Smooth muscle cell (in vitro differentiated cells): Measurements from ENCODE around the gene PPP1R13B. TPM values are rescaled to one million over a fixed set of nuclear protein-coding genes. Genes with fewer than 3 reads are reported as not detected.

Experiments
- DNase-seq: peaks from one replicate; lab custom pipeline; 2025; ENCODE audit not compliant: unreplicated experiment; lab: John Stamatoyannopoulos, UW
- H2AFZ ChIP-seq: fragments of 200-600 bp; sonication (generic); 2 replicates; pipeline ENCODE4 v1.6.0; 2016; ENCODE audit warnings: antibody characterized with exemption, low read depth, mild to moderate bottlenecking
- H3F3A ChIP-seq: fragments of 200-600 bp; sonication (generic); 2 replicates; pipeline ENCODE4 v1.6.0; 2017; ENCODE audit warnings: antibody characterized with exemption, low read depth
- H3K27ac ChIP-seq: fragments of 200-600 bp; sonication (generic); 2 replicates; pipeline ENCODE4 v1.5.1; 2016; ENCODE audit warnings: low read depth, mild to moderate bottlenecking
- H3K27me3 ChIP-seq: fragments of 200-600 bp; sonication (generic); 2 replicates; pipeline ENCODE4 v1.6.1; 2016; ENCODE audit warnings: low read depth, mild to moderate bottlenecking
- H3K36me3 ChIP-seq: fragments of 200-600 bp; sonication (generic); 2 replicates; pipeline ENCODE4 v1.5.1; 2016; ENCODE audit warnings: low read depth
- H3K4me1 ChIP-seq: fragments of 200-600 bp; sonication (generic); 2 replicates; pipeline ENCODE4 v1.5.1; 2016; ENCODE audit warnings: low read depth
- H3K4me2 ChIP-seq: fragments of 200-600 bp; sonication (generic); 2 replicates; pipeline ENCODE4 v1.6.0; 2016; ENCODE audit warnings: mild to moderate bottlenecking
- H3K4me3 ChIP-seq: fragments of 200-600 bp; sonication (generic); 2 replicates; pipeline ENCODE4 v1.5.1; 2016; ENCODE audit warnings: mild to moderate bottlenecking
- H3K79me2 ChIP-seq: fragments of 200-600 bp; sonication (generic); 2 replicates; pipeline ENCODE4 v1.6.0; 2016; ENCODE audit warnings: low read depth, mild to moderate bottlenecking
- H3K9ac ChIP-seq: fragments of 200-600 bp; sonication (generic); 2 replicates; pipeline ENCODE4 v1.6.0; 2016; ENCODE audit warnings: low read depth
- H3K9me3 ChIP-seq: fragments of 200-600 bp; sonication (generic); replicated peaks from 2 replicates; pipeline ENCODE4 v1.5.1; 2016; ENCODE audit warnings: low read depth
- H4K20me1 ChIP-seq: fragments of 200-600 bp; sonication (generic); 2 replicates; pipeline ENCODE4 v1.6.0; 2016; ENCODE audit warnings: low read depth
- WGBS: methylation state at CpG from one replicate; pipeline ENCODE4 v1.1.7; 2016; ENCODE audit warnings: low lambda C conversion rate; 5-methylcytosine and 5-hydroxymethylcytosine counted together
- polyA plus RNA-seq: library from polyadenylated mRNA; unstranded; fragments of >200 nt; fragmentation: Nextera tagmentation; extraction: Ambion mirVana; gene quantifications from 2 replicates; pipeline ENCODE4 v1.2.1, GENCODE V29; 2016
- total RNA-seq: library from RNA; depleted of rRNA; stranded (reverse); fragments of >200 nt; gene quantifications from 2 replicates; pipeline ENCODE4 v1.2.3, GENCODE V29; 2014
- TF ChIP-seq, protein P1 (sequence below): fragments of 200-600 bp; sonication (generic); IDR thresholded peaks from 2 replicates; pipeline ENCODE4 v1.5.1; 2017; ENCODE audit warnings: borderline replicate concordance, mild to moderate bottlenecking, antibody characterized with exemption; ENCODE audit not compliant: insufficient read depth, poor library complexity, severe bottlenecking

The PPP1R13B gene
- total and polyA plus RNA-seq, 2 experiments from 2014 or later: 2.3 to 4.3 TPM

DNA sequence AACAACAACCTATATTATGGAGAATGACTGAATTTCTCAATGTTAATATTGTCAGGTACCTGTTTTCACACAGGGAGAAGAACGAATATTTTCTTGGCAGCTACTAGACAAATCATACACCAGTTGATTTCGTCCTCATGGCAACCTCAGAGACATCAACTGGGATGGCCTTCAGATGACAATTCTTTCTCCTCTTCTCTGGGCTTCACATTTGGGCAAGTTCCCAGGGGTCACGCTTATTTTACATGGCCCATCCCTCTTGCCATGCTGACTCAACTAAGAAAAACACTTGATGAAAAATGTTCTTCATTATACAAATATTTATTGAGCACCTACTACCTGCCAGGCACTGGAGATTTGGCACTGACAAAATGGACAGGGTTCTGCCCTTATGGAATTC lies 29.0 kb downstream of the PPP1R13B start:
- WGBS: 95% methylated on average over 3 of the region's 3 CpGs
- Histone ChIP-seq H2AFZ (no peak overlapping the region), H3K27ac (no peak overlapping the region), H4K20me1 (peaks cover 9% of the 10 kb centered on the region), H3K79me2 (peaks cover 2% of the 10 kb centered on the region), H3K4me1 (peaks cover 3% of the 10 kb centered on the region), H3K9ac (no peak overlapping the region), H3K4me2 (no peak overlapping the region), H3K27me3 (no peaks in the 10 kb centered on the region), H3F3A (no peaks in the 10 kb centered on the region), H3K9me3 (no peaks in the 10 kb centered on the region), H3K4me3 (no peak overlapping the region), H3K36me3 (no peaks in the 10 kb centered on the region)
- TF ChIP-seq, protein P1, sequence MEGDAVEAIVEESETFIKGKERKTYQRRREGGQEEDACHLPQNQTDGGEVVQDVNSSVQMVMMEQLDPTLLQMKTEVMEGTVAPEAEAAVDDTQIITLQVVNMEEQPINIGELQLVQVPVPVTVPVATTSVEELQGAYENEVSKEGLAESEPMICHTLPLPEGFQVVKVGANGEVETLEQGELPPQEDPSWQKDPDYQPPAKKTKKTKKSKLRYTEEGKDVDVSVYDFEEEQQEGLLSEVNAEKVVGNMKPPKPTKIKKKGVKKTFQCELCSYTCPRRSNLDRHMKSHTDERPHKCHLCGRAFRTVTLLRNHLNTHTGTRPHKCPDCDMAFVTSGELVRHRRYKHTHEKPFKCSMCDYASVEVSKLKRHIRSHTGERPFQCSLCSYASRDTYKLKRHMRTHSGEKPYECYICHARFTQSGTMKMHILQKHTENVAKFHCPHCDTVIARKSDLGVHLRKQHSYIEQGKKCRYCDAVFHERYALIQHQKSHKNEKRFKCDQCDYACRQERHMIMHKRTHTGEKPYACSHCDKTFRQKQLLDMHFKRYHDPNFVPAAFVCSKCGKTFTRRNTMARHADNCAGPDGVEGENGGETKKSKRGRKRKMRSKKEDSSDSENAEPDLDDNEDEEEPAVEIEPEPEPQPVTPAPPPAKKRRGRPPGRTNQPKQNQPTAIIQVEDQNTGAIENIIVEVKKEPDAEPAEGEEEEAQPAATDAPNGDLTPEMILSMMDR: no peak
- no peak for DNase-seq

DNA sequence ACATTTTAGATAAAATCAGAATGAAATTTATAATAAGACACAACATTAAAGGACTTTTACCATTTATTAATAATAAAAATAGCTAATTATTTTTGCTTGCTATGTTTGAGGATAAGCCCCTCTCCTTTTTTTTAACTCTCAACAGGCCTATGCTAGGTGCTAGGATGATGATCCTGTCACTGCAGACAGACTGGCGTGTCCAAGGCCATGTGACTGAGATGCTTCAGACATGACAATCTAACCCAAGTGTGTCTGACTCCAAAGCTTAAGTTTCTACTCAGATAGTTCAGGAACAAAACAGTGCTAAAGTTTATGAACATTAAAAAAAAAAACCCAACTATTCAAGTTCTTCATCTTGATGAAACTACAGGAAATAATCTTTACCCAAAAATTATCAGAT lies 29.8 kb downstream of the PPP1R13B start:
- H3F3A ChIP-seq: no peaks in the 10 kb centered on the region
- H3K9me3 ChIP-seq: no peaks in the 10 kb centered on the region
- TF ChIP-seq, protein P1: no peak
- no peak for DNase-seq
- H3K27me3 ChIP-seq: no peaks in the 10 kb centered on the region
- H3K4me3 ChIP-seq: no peak overlapping the region
- H4K20me1 ChIP-seq: peaks cover 9% of the 10 kb centered on the region
- no peak overlapping the region for H2AFZ ChIP-seq
- no peak overlapping the region for H3K4me2 ChIP-seq
- H3K9ac ChIP-seq: no peak overlapping the region
- 68% methylated on average over 1 of the region's 1 CpG for WGBS
- H3K27ac ChIP-seq: no peak overlapping the region
- peaks cover 3% of the 10 kb centered on the region for H3K4me1 ChIP-seq
- peaks cover 2% of the 10 kb centered on the region for H3K79me2 ChIP-seq
- no peaks in the 10 kb centered on the region for H3K36me3 ChIP-seq

DNA sequence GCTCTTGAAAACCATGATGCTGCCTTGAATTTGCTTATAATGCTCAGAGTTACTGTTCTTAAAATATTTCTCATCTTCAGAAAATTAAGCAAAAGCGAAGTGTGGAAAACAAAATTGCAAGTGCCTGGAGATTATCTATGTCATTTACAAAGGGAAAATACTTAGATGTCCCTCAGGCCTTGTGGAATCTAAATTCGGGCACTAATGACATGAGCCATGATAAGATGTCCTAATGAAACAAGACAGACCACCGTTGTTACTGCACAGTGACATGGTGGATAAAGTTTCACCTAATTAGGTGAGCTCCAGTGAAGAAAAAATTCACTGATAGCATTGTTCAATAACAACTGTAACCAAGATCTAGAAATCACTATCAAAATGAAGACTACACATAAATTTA lies 30.4 kb downstream of the PPP1R13B start:
- no peak for DNase-seq
- Histone ChIP-seq H3K4me2 (no peak overlapping the region), H3K79me2 (peaks cover under 1% of the 10 kb centered on the region), H3K27me3 (no peaks in the 10 kb centered on the region), H2AFZ (no peak overlapping the region), H3K4me1 (peaks cover 3% of the 10 kb centered on the region), H3K4me3 (no peak overlapping the region), H3K36me3 (no peaks in the 10 kb centered on the region), H3F3A (no peaks in the 10 kb centered on the region), H4K20me1 (peaks cover 3% of the 10 kb centered on the region), H3K27ac (no peak overlapping the region), H3K9me3 (no peaks in the 10 kb centered on the region), H3K9ac (no peak overlapping the region)
- TF ChIP-seq, protein P1: no peak
- WGBS: 39% methylated on average over 3 of the region's 3 CpGs

DNA sequence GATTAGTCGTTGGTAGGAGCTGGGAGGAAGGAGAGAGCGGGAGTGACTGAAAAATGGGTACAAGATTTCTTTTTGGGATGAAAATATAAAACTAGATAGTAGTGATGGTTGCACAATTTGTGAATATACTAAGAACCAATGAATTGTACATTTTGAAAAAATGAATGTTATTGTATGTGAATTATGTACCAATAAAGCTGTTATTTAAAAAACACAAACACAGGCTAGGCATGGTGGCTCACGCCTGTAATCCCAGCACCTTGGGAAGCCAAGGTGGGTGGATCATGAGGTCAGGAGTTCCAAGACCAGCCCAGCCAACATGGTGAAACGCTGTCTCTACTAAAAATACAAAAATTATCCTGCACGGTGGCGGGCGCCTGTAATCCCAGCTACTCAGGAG lies 32.1 kb downstream of the PPP1R13B start:
- Histone ChIP-seq H4K20me1 (no peaks in the 10 kb centered on the region), H2AFZ (no peak overlapping the region), H3K4me2 (no peak overlapping the region), H3K4me1 (peaks cover 3% of the 10 kb centered on the region), H3K9me3 (no peaks in the 10 kb centered on the region), H3K4me3 (no peak overlapping the region), H3K36me3 (no peaks in the 10 kb centered on the region), H3F3A (no peaks in the 10 kb centered on the region), H3K79me2 (no peaks in the 10 kb centered on the region), H3K27ac (no peak overlapping the region), H3K9ac (no peak overlapping the region), H3K27me3 (no peaks in the 10 kb centered on the region)
- DNase-seq: no peak
- 95% methylated on average over 7 of the region's 7 CpGs for WGBS
- TF ChIP-seq, protein P1: no peak
